ENCODE measurements around the gene PGC.

PGC gene

DNA sequence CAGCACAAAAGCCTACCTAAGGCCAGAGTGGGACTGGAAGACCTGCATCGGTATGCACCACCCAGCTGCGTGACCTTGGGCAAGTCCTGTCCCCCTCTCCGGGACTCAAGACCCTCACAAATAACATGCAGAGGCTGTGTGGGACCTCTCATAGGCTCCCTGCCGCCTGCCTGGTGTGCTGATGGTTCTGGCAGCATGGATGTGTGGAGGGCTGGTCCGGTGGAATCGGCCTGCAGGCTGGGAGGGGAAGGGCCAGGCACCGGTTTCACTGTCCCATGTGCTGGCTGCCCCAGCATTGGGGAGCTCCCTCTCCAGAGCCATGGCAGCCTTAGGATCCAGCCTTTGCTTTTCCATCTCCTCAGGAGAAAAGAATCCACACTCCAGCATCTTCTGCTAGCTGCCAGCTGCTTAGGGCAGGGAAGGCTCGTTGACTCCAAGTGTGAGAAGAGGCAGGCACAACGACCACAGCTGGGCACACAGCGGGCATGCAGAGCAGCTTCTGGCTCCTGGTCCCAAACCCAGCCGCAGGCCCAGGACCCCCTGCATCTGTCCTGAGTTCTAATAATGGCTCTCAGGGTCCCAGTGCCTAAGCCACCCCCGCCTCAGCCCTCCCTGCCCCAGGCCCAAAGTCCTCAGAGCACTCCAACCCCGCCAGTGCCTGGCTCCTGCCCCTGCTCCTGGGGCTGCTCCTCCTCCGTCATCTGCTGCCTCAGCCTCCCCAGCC, 44.3 kb downstream of the PGC start:
- H3K4me3 ChIP-seq (ENCODE audit: low read depth, low read length) = no peak overlapping the region
- DNase-seq (ENCODE audit: low read depth) = no peak
- TF ChIP-seq, protein P1, sequence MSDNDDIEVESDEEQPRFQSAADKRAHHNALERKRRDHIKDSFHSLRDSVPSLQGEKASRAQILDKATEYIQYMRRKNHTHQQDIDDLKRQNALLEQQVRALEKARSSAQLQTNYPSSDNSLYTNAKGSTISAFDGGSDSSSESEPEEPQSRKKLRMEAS (IDR thresholded peaks at IDR 0.05; ENCODE audit: low read depth, low read length) = no peak
- no peak for TF ChIP-seq MYC (IDR thresholded peaks at IDR 0.05; ENCODE audit: low read depth, low read length)
- TF ChIP-seq, protein P2, sequence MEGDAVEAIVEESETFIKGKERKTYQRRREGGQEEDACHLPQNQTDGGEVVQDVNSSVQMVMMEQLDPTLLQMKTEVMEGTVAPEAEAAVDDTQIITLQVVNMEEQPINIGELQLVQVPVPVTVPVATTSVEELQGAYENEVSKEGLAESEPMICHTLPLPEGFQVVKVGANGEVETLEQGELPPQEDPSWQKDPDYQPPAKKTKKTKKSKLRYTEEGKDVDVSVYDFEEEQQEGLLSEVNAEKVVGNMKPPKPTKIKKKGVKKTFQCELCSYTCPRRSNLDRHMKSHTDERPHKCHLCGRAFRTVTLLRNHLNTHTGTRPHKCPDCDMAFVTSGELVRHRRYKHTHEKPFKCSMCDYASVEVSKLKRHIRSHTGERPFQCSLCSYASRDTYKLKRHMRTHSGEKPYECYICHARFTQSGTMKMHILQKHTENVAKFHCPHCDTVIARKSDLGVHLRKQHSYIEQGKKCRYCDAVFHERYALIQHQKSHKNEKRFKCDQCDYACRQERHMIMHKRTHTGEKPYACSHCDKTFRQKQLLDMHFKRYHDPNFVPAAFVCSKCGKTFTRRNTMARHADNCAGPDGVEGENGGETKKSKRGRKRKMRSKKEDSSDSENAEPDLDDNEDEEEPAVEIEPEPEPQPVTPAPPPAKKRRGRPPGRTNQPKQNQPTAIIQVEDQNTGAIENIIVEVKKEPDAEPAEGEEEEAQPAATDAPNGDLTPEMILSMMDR (IDR thresholded peaks at IDR 0.05; ENCODE audit: low read depth, low read length) = no peak
- no peak for TF ChIP-seq POLR2A (IDR thresholded peaks at IDR 0.05; ENCODE audit: extremely low read depth, insufficient read length)

DNA sequence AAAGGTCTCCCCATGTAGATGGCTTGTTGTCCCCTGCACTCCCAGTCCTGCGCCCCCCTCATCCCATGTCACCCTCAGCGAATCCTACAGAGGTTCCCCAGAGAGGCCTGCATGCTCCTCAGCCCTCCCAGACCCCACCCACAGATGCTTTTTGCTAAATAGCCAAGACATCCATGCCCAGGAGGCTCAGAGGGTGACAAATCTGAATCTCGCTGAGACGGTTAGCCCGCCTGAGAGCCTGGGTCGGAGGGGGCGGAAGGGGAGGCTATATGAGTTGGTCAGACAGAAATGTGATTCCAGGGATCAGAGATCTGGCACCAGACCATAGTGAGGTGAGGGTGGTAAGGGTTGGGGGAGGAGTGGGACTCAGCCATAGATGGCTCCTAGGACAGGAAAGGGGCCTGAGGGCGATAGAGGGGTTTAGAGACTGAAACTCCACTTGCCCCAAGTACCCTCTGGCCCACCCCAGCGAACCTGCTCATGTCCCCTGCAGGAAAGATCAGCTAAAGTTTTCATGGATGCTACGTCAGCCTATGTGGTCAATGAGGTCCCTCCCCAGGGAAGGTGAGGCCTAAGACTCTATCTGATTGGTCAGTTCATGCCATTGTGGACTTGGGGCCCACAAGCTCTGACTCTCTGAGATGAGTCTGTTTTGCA, 45.0 kb downstream of the PGC start:
- no peak for DNase-seq (ENCODE audit: low read depth)
- TF ChIP-seq, protein P1 (IDR thresholded peaks at IDR 0.05; ENCODE audit: low read depth, low read length) = no peak
- no peak for TF ChIP-seq MYC (IDR thresholded peaks at IDR 0.05; ENCODE audit: low read depth, low read length)
- TF ChIP-seq, protein P2 (IDR thresholded peaks at IDR 0.05; ENCODE audit: low read depth, low read length) = no peak
- TF ChIP-seq POLR2A (IDR thresholded peaks at IDR 0.05; ENCODE audit: extremely low read depth, insufficient read length) = no peak
- H3K4me3 ChIP-seq (ENCODE audit: low read depth, low read length) = no peak overlapping the region

DNA sequence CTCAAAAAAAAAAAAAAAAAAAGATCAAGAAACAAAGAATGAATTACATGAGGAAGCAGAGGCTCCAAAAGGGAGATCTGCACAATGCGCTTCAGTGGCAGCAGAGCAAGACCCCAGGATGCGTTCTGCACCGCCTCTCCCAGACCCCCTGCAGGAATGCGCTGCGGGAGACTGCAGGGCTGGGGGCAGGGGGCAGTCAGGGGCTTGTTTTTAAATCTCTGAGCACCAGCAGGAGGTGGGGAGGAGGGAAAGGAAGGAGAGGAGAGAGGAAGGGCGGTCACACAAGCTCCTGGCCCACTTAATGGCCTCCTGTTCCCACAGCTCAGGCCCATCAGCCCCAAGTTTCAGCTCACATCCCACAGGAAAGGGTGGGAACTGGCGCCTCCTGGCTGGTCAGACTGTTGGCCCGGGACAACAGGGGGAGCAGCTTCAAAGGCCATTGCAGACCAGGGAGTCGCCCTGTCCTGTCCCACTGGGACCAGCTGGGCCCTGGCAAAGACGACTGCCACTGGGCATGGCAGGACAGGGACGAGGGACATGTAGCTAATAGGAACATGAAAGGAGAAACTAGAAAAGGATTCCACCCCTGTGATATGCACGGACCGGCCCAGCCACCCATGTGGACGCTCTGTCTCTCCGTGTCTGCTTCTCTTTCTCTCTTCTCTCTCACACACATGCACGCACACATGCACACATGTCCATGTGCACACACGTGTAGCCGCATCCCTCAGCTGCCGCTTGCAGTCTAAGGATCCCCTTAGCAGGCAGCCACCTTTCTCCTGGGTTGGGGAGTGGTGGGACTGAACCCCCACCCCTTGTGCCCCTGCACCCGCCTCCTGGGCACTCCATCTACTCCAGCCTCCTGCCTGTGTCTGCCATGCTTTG, 46.5 kb downstream of the PGC start:
- no peak for DNase-seq (ENCODE audit: low read depth)
- TF ChIP-seq, protein P1 (IDR thresholded peaks at IDR 0.05; ENCODE audit: low read depth, low read length) = no peak
- TF ChIP-seq, protein P2 (IDR thresholded peaks at IDR 0.05; ENCODE audit: low read depth, low read length) = no peak
- TF ChIP-seq MYC (IDR thresholded peaks at IDR 0.05; ENCODE audit: low read depth, low read length) (no peak), POLR2A (IDR thresholded peaks at IDR 0.05; ENCODE audit: extremely low read depth, insufficient read length) (no peak)

DNA sequence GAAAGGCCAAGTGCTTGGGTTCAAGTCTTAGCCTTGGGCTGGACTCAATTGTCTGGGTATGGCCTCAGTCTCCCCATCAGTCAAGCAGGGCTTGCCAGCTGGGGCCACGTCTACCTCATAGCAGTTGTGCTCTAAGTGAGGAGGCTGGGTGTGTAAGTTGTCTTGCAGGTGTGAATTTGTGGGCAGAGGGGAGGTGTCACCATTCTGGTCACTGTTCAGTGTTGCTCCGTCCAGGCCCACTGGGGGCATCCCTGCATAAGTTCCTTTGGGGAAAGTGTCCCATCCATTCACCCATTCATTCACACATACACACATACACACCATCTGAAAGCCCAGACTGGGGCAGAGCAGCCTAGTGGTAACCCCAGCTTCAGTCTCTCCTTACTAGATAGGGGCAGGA, 48.1 kb downstream of the PGC start:
- H3K4me3 ChIP-seq (ENCODE audit: low read depth, low read length) = no peak overlapping the region
- TF ChIP-seq MYC (IDR thresholded peaks at IDR 0.05; ENCODE audit: low read depth, low read length) (no peak), POLR2A (IDR thresholded peaks at IDR 0.05; ENCODE audit: extremely low read depth, insufficient read length) (no peak)
- TF ChIP-seq, protein P2 (IDR thresholded peaks at IDR 0.05; ENCODE audit: low read depth, low read length) = no peak
- TF ChIP-seq, protein P1 (IDR thresholded peaks at IDR 0.05; ENCODE audit: low read depth, low read length) = no peak
- DNase-seq (ENCODE audit: low read depth) = no peak

More for the DNA sequence above, 46.5 kb downstream of the PGC start:
- H3K4me3 ChIP-seq (ENCODE audit: low read depth, low read length) = no peak overlapping the region

DNA sequence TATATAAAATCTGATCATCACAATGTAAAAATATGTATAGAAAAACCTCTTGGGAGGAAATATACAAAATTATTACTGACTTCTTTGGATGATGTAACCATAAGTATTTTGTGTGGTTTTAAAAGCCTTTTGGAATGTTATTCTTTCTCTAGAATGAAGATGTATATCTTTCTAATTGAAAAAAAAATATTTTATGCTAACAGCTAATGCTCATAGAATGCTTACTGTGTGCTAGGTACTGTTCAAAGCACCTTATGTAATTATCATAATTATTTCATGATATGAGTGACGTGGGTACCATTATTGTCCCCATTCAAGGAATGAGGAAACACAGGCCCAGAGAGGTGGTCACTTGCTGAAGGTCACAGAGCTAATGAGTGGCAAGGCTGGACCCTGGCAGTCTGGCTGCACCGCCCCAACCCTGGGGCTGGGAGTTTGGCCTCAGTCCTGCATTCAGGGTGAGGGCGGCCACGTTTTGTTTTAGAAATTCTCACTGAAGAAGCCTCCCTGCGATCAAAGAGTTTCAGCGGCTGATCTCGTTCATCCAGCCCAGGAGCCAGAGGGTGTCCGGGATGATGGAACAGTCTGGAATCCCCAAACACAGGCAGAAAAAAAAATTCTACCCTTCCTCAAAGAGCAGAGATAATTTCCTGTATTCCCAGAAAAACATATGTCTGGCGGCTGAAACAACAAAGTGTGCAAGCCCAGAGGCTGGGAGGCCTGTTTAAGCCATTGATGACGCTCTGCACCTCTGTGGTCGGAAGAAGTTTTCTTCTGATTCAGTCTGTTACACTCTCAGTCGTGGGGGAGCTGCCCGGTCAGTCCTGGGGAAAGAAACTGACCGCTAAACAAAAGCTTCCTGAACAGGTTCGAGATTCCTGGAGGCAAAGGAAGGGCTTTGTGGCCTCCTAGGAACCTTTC, 49.1 kb downstream of the PGC start:
- no peak for DNase-seq (ENCODE audit: low read depth)
- no peak for TF ChIP-seq POLR2A (IDR thresholded peaks at IDR 0.05; ENCODE audit: extremely low read depth, insufficient read length)
- TF ChIP-seq MYC (IDR thresholded peaks at IDR 0.05; ENCODE audit: low read depth, low read length) = no peak
- TF ChIP-seq, protein P2 (IDR thresholded peaks at IDR 0.05; ENCODE audit: low read depth, low read length) = no peak
- TF ChIP-seq, protein P1 (IDR thresholded peaks at IDR 0.05; ENCODE audit: low read depth, low read length) = no peak
- H3K4me3 ChIP-seq (ENCODE audit: low read depth, low read length) = no peak overlapping the region
